GM23248 (cell line): Measurements from ENCODE around the gene TOR2A. TPM values are rescaled to one million over a fixed set of nuclear protein-coding genes. Genes with fewer than 3 reads are reported as not detected.

Source experiments
- DNase-seq: peaks from one replicate; pipeline ENCODE4 v3.0.0-alpha.2; 2015
- H2AFZ ChIP-seq: fragments of 200-600 bp; sonication (generic); 2 replicates; pipeline ENCODE4 v1.6.1; 2016; ENCODE audit warnings: antibody characterized with exemption
- H3F3A ChIP-seq: fragments of 200-600 bp; sonication (generic); 2 replicates; pipeline ENCODE4 v1.6.1; 2016; ENCODE audit warnings: mild to moderate bottlenecking, antibody characterized with exemption, mixed run types; ENCODE audit not compliant: insufficient read depth
- H3K27ac ChIP-seq: fragments of 200-600 bp; sonication (generic); 2 replicates; pipeline ENCODE4 v1.5.1; 2016; ENCODE audit warnings: mild to moderate bottlenecking
- H3K27me3 ChIP-seq: fragments of 200-600 bp; sonication (generic); replicated peaks from 2 replicates; pipeline ENCODE4 v1.6.1; 2016; ENCODE audit warnings: mild to moderate bottlenecking; ENCODE audit not compliant: insufficient read depth
- H3K36me3 ChIP-seq: fragments of 200-600 bp; sonication (generic); 2 replicates; pipeline ENCODE4 v1.6.1; 2016; ENCODE audit warnings: low read depth, mild to moderate bottlenecking
- H3K4me1 ChIP-seq: fragments of 200-600 bp; sonication (generic); 2 replicates; pipeline ENCODE4 v1.6.1; 2016; ENCODE audit warnings: mild to moderate bottlenecking; ENCODE audit not compliant: insufficient read depth
- H3K4me2 ChIP-seq: fragments of 200-600 bp; sonication (generic); one replicate; pipeline ENCODE4 v1.6.1; 2016; ENCODE audit warnings: mild to moderate bottlenecking; ENCODE audit not compliant: unreplicated experiment
- H3K4me3 ChIP-seq: fragments of 200-600 bp; sonication (generic); 2 replicates; pipeline ENCODE4 v1.5.1; 2016; ENCODE audit warnings: mild to moderate bottlenecking
- H3K79me2 ChIP-seq: fragments of 200-600 bp; sonication (generic); 2 replicates; pipeline ENCODE4 v1.6.1; 2016; ENCODE audit warnings: mild to moderate bottlenecking; ENCODE audit not compliant: insufficient read depth
- H3K9ac ChIP-seq: fragments of 200-600 bp; sonication (generic); 2 replicates; pipeline ENCODE4 v1.6.1; 2016; ENCODE audit warnings: mild to moderate bottlenecking
- H3K9me2 ChIP-seq: fragments of 200-600 bp; sonication (generic); 2 replicates; pipeline ENCODE4 v1.6.1; 2016; ENCODE audit warnings: mixed run types, mild to moderate bottlenecking, moderate library complexity; ENCODE audit not compliant: insufficient read depth
- H3K9me3 ChIP-seq: fragments of 200-600 bp; sonication (generic); one replicate; pipeline ENCODE4 v1.6.1; 2017; ENCODE audit warnings: low read depth
- H4K20me1 ChIP-seq: fragments of 200-600 bp; sonication (generic); 2 replicates; pipeline ENCODE4 v1.6.0; 2016; ENCODE audit not compliant: insufficient read depth
- EZH2 ChIP-seq: fragments of 200-600 bp; sonication (generic); IDR thresholded peaks from 2 replicates; pipeline ENCODE4 v1.6.1; 2018; ENCODE audit warnings: antibody characterized with exemption, mild to moderate bottlenecking; ENCODE audit not compliant: insufficient read depth, poor library complexity, severe bottlenecking
- EZH2phosphoT487 ChIP-seq: fragments of 200-600 bp; sonication (generic); IDR thresholded peaks from 2 replicates; pipeline ENCODE4 v1.6.1; 2018; ENCODE audit warnings: antibody characterized with exemption, moderate library complexity, mild to moderate bottlenecking, low read depth; ENCODE audit not compliant: insufficient read depth
- WGBS, 2 experiments: methylation state at CpG; one replicate each; pipeline ENCODE4 v1.1.6; 2015 to 2017; ENCODE audit warnings: low lambda C conversion rate in 2 of 2, low coverage in 1 of 2; ENCODE audit errors: missing lambda C conversion rate in 2 of 2; 5-methylcytosine and 5-hydroxymethylcytosine counted together
- in situ Hi-C: fragments of 300-500 bp; cut with MboI; formaldehyde crosslinking; loops from 2 replicates; pipeline ENCODE4 v1.15.0; 2020
- polyA plus RNA-seq: library from polyadenylated mRNA; unstranded; fragments of >200 nt; fragmentation: Nextera tagmentation; extraction: Ambion mirVana; gene quantifications from 2 replicates; pipeline ENCODE4 v1.2.1, GENCODE V29; 2016
- total RNA-seq: library from RNA; depleted of rRNA; stranded (reverse); fragments of >200 nt; shearing (Covaris generic); gene quantifications from 2 replicates; pipeline ENCODE4 v1.2.3, GENCODE V29; 2014

The TOR2A gene
- total and polyA plus RNA-seq, 2 experiments from 2014 or later: 9.0 to 9.2 TPM

DNA sequence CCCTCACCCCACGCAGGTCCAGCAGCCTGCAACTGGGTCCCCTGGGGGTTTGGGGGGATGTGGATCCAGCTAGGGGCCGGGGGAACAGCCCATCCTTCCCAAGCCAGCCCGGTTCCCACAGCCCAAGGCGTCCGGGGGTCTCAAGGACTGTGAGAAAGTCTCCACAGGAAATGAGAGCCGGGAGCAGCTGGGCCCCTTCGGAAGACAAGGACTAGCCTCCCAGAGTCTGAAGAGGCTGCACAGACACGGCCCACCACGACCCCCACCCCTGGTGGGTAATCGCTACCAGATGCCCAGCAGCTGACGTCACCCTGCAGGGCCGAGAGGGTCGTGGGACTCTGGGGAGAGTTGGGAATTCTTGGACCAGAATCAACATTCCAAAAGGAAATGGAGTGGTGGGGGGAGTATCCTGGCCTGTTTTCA, 32.8 kb upstream of the TOR2A start:
- Histone ChIP-seq H3K9ac (no peak overlapping the region), H3K4me1 (0 out of 2 replicates have a peak, but pooled peaks cover 4% of the 10 kb centered on the region), H3K9me3 (no peaks in the 10 kb centered on the region), H4K20me1 (no peaks in the 10 kb centered on the region), H3K79me2 (no peaks in the 10 kb centered on the region), H2AFZ (no peak overlapping the region), H3K27ac (no peak overlapping the region), H3F3A (0 out of 2 replicates have a peak, but pooled peaks cover 3% of the 10 kb centered on the region), H3K27me3 (no peaks in the 10 kb centered on the region; the same call in 1 of the 2 replicates), H3K4me2 (no peak overlapping the region), H3K9me2 (no peaks in the 10 kb centered on the region), H3K36me3 (no peaks in the 10 kb centered on the region), H3K4me3 (no peak overlapping the region)
- in situ Hi-C loops: no loop called here
- no peak for DNase-seq
- WGBS, 2 experiments: 38% methylated on average over 12 to 13 of the region's 13 CpGs
- no peak for TF ChIP-seq EZH2
- TF ChIP-seq EZH2phosphoT487: no peak

- no peak overlapping the region for H3K4me2 ChIP-seq
- 62 to 63% methylated on average over 3 of the region's 3 CpGs for WGBS, 2 experiments
- H3K9me2 ChIP-seq: no peaks in the 10 kb centered on the region
- no peaks in the 10 kb centered on the region; the same call in 1 of the 2 replicates for H3K27me3 ChIP-seq
- H3F3A ChIP-seq: 0 out of 2 replicates have a peak, but pooled peaks cover 3% of the 10 kb centered on the region
- no peak overlapping the region for H2AFZ ChIP-seq
- H3K9ac ChIP-seq: no peak overlapping the region
- no peak overlapping the region for H3K27ac ChIP-seq
- no peaks in the 10 kb centered on the region for H4K20me1 ChIP-seq
- H3K9me3 ChIP-seq: no peaks in the 10 kb centered on the region
- no peak for DNase-seq
- H3K4me1 ChIP-seq: 0 out of 2 replicates have a peak, but pooled peaks cover 4% of the 10 kb centered on the region
- H3K4me3 ChIP-seq: no peak overlapping the region
- no peaks in the 10 kb centered on the region for H3K79me2 ChIP-seq
- H3K36me3 ChIP-seq: no peaks in the 10 kb centered on the region
- in situ Hi-C loops: no loop called here
- TF ChIP-seq EZH2 (no peak), EZH2phosphoT487 (no peak)
Measured at GRCh38 chr9:127767410-127767809, 32.3 kb upstream of the TOR2A start.

DNA sequence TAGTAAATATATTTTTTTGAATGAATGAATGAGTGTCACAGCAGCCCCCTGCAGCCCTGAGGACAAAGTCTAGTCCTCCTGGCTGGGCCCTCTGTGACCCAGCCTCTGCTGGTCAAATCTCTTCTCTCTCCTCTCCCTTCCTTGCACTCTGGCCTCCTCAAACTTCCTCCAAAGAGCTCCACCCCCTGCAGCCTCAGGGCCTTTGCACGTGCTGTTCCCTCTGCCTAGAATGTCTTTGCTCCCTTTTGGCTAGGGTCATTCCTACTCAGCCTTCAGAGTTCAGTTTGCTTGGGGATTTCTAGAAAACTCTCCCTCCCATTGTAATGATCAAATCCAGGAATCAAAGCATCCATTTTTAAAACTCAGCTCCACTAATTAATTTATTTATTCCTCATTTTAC, 30.3 kb upstream of the TOR2A start:
- H3K9me2 ChIP-seq: no peaks in the 10 kb centered on the region
- no peaks in the 10 kb centered on the region for H3F3A ChIP-seq
- no peak overlapping the region for H3K4me3 ChIP-seq
- no peak for DNase-seq
- no peaks in the 10 kb centered on the region for H3K79me2 ChIP-seq
- WGBS, 2 experiments: 86 to 94% methylated on average over 1 of the region's 1 CpG
- in situ Hi-C loops: no loop called here
- no peaks in the 10 kb centered on the region for H3K4me1 ChIP-seq
- H3K27me3 ChIP-seq: no peaks in the 10 kb centered on the region; the same call in 1 of the 2 replicates
- no peak overlapping the region for H3K27ac ChIP-seq
- H3K4me2 ChIP-seq: no peak overlapping the region
- H4K20me1 ChIP-seq: no peaks in the 10 kb centered on the region
- no peak for TF ChIP-seq EZH2phosphoT487
- TF ChIP-seq EZH2: no peak
- no peak overlapping the region for H2AFZ ChIP-seq
- no peaks in the 10 kb centered on the region for H3K9me3 ChIP-seq
- H3K9ac ChIP-seq: no peak overlapping the region
- H3K36me3 ChIP-seq: no peaks in the 10 kb centered on the region

DNA sequence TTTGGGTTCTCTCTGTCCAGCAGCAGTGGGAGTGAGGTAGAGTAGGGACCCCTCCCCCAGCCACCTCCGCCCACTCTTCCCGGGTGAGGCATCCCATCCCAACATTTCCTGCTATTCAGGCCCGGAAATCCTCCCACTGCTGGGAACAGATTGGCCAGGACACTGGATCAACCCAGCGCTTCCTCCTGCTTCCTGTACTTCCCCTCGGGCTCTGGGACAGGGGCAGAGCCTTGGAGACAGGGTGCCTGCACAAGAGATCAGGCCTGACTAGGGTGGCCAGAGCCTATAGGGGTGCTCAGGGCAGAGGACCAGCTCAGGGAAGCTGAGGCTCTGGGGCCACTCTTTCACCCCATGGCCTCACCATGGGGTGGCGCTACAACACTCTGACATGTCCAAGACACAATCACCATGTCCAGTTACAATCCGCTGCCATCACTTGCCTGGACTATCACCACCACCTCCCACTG, 28.9 kb upstream of the TOR2A start:
- no peak overlapping the region for H3K4me3 ChIP-seq
- H3K9ac ChIP-seq: no peak overlapping the region
- H3K9me2 ChIP-seq: no peaks in the 10 kb centered on the region
- H3F3A ChIP-seq: no peaks in the 10 kb centered on the region
- H2AFZ ChIP-seq: no peak overlapping the region
- in situ Hi-C loops: no loop called here
- H3K79me2 ChIP-seq: no peaks in the 10 kb centered on the region
- no peaks in the 10 kb centered on the region for H4K20me1 ChIP-seq
- peaks cover 4% of the 10 kb centered on the region; the same call in 1 of the 2 replicates for H3K27me3 ChIP-seq
- no peaks in the 10 kb centered on the region for H3K4me1 ChIP-seq
- TF ChIP-seq EZH2phosphoT487 (no peak), EZH2 (no peak)
- 26 to 27% methylated on average over 7 of the region's 7 CpGs for WGBS, 2 experiments
- H3K36me3 ChIP-seq: no peaks in the 10 kb centered on the region
- no peak overlapping the region for H3K4me2 ChIP-seq
- H3K27ac ChIP-seq: no peak overlapping the region
- no peaks in the 10 kb centered on the region for H3K9me3 ChIP-seq
- peak; percentile 21 for DNase-seq
